Measurements from ENCODE around the gene TBC1D10A. TPM values are rescaled to one million over a fixed set of nuclear protein-coding genes. Genes with fewer than 3 reads are reported as not detected.
A peak's percentile ranks its signal among the peaks of the same experiment; 100 is the strongest.

The TBC1D10A gene, protein sequence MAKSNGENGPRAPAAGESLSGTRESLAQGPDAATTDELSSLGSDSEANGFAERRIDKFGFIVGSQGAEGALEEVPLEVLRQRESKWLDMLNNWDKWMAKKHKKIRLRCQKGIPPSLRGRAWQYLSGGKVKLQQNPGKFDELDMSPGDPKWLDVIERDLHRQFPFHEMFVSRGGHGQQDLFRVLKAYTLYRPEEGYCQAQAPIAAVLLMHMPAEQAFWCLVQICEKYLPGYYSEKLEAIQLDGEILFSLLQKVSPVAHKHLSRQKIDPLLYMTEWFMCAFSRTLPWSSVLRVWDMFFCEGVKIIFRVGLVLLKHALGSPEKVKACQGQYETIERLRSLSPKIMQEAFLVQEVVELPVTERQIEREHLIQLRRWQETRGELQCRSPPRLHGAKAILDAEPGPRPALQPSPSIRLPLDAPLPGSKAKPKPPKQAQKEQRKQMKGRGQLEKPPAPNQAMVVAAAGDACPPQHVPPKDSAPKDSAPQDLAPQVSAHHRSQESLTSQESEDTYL
- total RNA-seq (2021) (24.3 and 26.2 TPM in 2 replicates), Bru-seq, nascent RNA (percentile 66 among the genes with signal in this experiment), BruChase-seq, experiment 1, labeled RNA remaining after a 2-hour chase (percentile 67 among the genes with signal in this experiment), BruChase-seq, experiment 2, labeled RNA remaining after a 6-hour chase (percentile 67 among the genes with signal in this experiment)
- long read RNA-seq, transcript TBC1D10A-201 (9 exons, 2,077 nt): major isoform, 30 of 39 reads
- long read RNA-seq, partial matches to known transcripts: 2 of 39 reads
- long read RNA-seq, other reads (novel, unspliced or antisense): 6 of 39 reads

GRCh38 chr22:30326706-30327362, at the start of gene TBC1D10A:
Gene TBC1D10A, minus strand, starts transcription at chr22:30326941. Its CDS starts 60 bp downstream, at chr22:30326881.
- peak within 1 kb of the TSS; percentile 91 for H2AFZ ChIP-seq
- H3K36me3 ChIP-seq (ENCODE audit: low read depth): peaks cover 7% of the 10 kb centered on the region; the same call in 1 of the 2 replicates
- intact Hi-C loops (cut with micrococcal nuclease; ENCODE audit: unreplicated experiment): loop anchor here (1.0 to 2.0 kb wide), 3 partner anchors 28 to 64 kb away; no protein-coding TSS in a partner anchor
- POLR2A ChIA-PET (ENCODE audit: unreplicated experiment): interaction anchor here (0.5 to 1.6 kb wide), 9 partner anchors 22 to 881 kb away, joined by 3 to 13 read pairs (median 5); partner anchors contain the start of genes CCDC157, SF3A1 and SLC35E4
- no peaks in the 10 kb centered on the region for H3K9me2 ChIP-seq (ENCODE audit: insufficient read depth)
- H3K27me3 ChIP-seq (ENCODE audit: insufficient read depth, low read depth): no peaks in the 10 kb centered on the region
- CTCF ChIA-PET: interaction anchor here (0.6 to 2.0 kb wide), 8 partner anchors 14 to 756 kb away, joined by 3 to 31 read pairs (median 4); partner anchors contain the start of gene CASTOR1
- TF ChIP-seq CTCF (conservative IDR thresholded peaks at IDR 0.05) (no peak), EZH2 (IDR thresholded peaks at IDR 0.05; ENCODE audit: low read depth) (no peak)
- H3K27ac ChIP-seq: peak within 1 kb of the TSS; percentile 53
- DNase-seq: peak; percentile 90 to 94
- no peaks in the 10 kb centered on the region for H3K9me3 ChIP-seq (ENCODE audit: insufficient read depth, low read depth)
- H3K4me3 ChIP-seq: peak within 1 kb of the TSS; percentile 97
- BruUV-seq (replicated peaks): no TSS peak
- peak within 1 kb of the TSS; percentile 95 for H3K4me2 ChIP-seq
- H3K79me2 ChIP-seq (ENCODE audit: low read depth): peaks cover 38% of the 10 kb centered on the region
- peaks cover 55% of the 10 kb centered on the region for H3F3A ChIP-seq (ENCODE audit: insufficient read depth, low read depth)
- peaks cover 14% of the 10 kb centered on the region; the same call in 1 of the 2 replicates for H4K20me1 ChIP-seq (ENCODE audit: insufficient read depth)
- peaks cover 34% of the 10 kb centered on the region for H3K4me1 ChIP-seq (replicated peaks; ENCODE audit: insufficient read depth)

- no peak overlapping the region for H3K4me2 ChIP-seq
- no TSS peak for BruUV-seq (replicated peaks)
- no peak for DNase-seq
- H4K20me1 ChIP-seq (ENCODE audit: insufficient read depth): 0 out of 2 replicates have a peak, but pooled peaks cover 5% of the 10 kb centered on the region
- H3K4me1 ChIP-seq (replicated peaks; ENCODE audit: insufficient read depth): no peaks in the 10 kb centered on the region
- H3K27ac ChIP-seq: no peak overlapping the region
- no peaks in the 10 kb centered on the region for H3K9me3 ChIP-seq (ENCODE audit: insufficient read depth, low read depth)
- intact Hi-C loops (cut with micrococcal nuclease; ENCODE audit: unreplicated experiment): no loop called here
- CTCF ChIA-PET: no interaction called here
- H3F3A ChIP-seq (ENCODE audit: insufficient read depth, low read depth): no peaks in the 10 kb centered on the region; the same call in 1 of the 2 replicates
- POLR2A ChIA-PET (ENCODE audit: unreplicated experiment): no interaction called here
- no peaks in the 10 kb centered on the region for H3K79me2 ChIP-seq (ENCODE audit: low read depth)
- no peak overlapping the region for H2AFZ ChIP-seq
- no peaks in the 10 kb centered on the region for H3K27me3 ChIP-seq (ENCODE audit: insufficient read depth, low read depth)
- H3K4me3 ChIP-seq: no peak overlapping the region
- TF ChIP-seq EZH2 (IDR thresholded peaks at IDR 0.05; ENCODE audit: low read depth) (no peak), CTCF (conservative IDR thresholded peaks at IDR 0.05) (no peak)
- no peaks in the 10 kb centered on the region for H3K36me3 ChIP-seq (ENCODE audit: low read depth)
- no peaks in the 10 kb centered on the region for H3K9me2 ChIP-seq (ENCODE audit: insufficient read depth)
Observed at GRCh38 chr22:30375312-30375849, 48.6 kb upstream of the TBC1D10A start.

Data from PC-9 (cell line).